Measurements from ENCODE around the gene ARHGAP40. TPM values are rescaled to one million over a fixed set of nuclear protein-coding genes. Genes with fewer than 3 reads are reported as not detected.

Gene ARHGAP40
- total and polyA plus RNA-seq, 2 experiments from 2014 or later: not detected

GRCh38 chr20:38607351-38607750 lies 5.7 kb downstream of the ARHGAP40 start:
- no peaks in the 10 kb centered on the region for H3K36me3 ChIP-seq
- DNase-seq (ENCODE audit: low read depth in 1 of 2, low spot score in 1 of 2): no peak
- no peaks in the 10 kb centered on the region for H3K9me3 ChIP-seq (ENCODE audit: low read depth)
- no peaks in the 10 kb centered on the region for H3K4me1 ChIP-seq (ENCODE audit: low read depth)
- H3K27me3 ChIP-seq: peaks cover 3% of the 10 kb centered on the region
- no peak for TF ChIP-seq CTCF (IDR thresholded peaks at IDR 0.05; ENCODE audit: low read depth, low read length)
- H3K4me3 ChIP-seq: no peak overlapping the region
- H3K27ac ChIP-seq: no peak overlapping the region

DNA sequence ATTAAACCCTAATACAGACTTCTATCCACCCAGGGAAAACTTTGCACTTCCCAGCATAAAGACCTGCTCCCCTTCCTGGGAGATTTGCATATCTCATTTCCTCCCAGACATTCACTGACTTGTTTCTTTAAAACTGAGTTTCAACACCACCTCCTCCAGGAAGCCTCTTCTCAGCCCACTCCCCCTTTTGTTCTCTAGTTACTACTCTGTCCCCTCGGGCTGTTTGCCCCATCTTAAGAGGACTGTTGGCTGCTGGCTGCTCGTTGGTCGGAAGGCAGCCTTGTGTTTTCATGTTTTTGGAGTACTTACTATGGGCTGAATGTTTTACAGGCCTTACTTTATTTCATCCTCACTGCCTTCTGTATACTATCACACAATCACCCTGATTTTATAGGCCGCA lies 6.6 kb downstream of the ARHGAP40 start:
- Histone ChIP-seq H3K4me3 (no peak overlapping the region), H3K36me3 (no peaks in the 10 kb centered on the region), H3K27ac (no peak overlapping the region), H3K9me3 (ENCODE audit: low read depth) (no peaks in the 10 kb centered on the region), H3K4me1 (ENCODE audit: low read depth) (no peaks in the 10 kb centered on the region), H3K27me3 (no peaks in the 10 kb centered on the region)
- DNase-seq (ENCODE audit: low read depth in 1 of 2, low spot score in 1 of 2): no peak
- TF ChIP-seq CTCF (IDR thresholded peaks at IDR 0.05; ENCODE audit: low read depth, low read length): no peak

- DNase-seq (ENCODE audit: low read depth in 1 of 2, low spot score in 1 of 2): no peak
- H3K4me3 ChIP-seq: no peak overlapping the region
- no peaks in the 10 kb centered on the region for H3K36me3 ChIP-seq
- no peak overlapping the region for H3K27ac ChIP-seq
- no peaks in the 10 kb centered on the region for H3K27me3 ChIP-seq
- H3K9me3 ChIP-seq (ENCODE audit: low read depth): no peaks in the 10 kb centered on the region
- TF ChIP-seq CTCF (IDR thresholded peaks at IDR 0.05; ENCODE audit: low read depth, low read length): no peak
- no peaks in the 10 kb centered on the region for H3K4me1 ChIP-seq (ENCODE audit: low read depth)
These were observed 8.2 kb downstream of the ARHGAP40 start for GRCh38 chr20:38609815-38610214.

DNA sequence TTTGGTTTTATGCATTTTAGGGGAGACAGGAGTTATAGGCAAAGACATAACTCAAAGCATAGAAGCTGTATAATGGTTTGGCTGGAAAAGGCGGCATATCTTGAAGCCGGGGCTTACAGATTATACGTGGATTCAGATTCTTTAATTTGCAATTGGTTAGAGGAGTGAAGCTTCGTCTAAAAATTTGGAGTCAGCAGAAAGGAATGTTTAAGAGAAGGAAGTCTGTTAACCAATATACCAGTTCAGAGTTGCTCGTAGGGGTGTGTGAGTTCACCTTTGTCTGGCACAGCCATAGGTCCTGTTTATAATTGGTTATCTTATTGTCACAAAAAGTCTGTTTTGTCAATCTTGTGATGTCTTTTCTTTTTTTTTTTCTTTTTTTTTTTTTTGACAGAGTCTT lies 8.9 kb downstream of the ARHGAP40 start:
- H3K9me3 ChIP-seq (ENCODE audit: low read depth): no peaks in the 10 kb centered on the region
- H3K4me1 ChIP-seq (ENCODE audit: low read depth): no peaks in the 10 kb centered on the region
- H3K27me3 ChIP-seq: no peaks in the 10 kb centered on the region
- H3K36me3 ChIP-seq: no peaks in the 10 kb centered on the region
- TF ChIP-seq CTCF (IDR thresholded peaks at IDR 0.05; ENCODE audit: low read depth, low read length): no peak
- no peak overlapping the region for H3K4me3 ChIP-seq
- DNase-seq (ENCODE audit: low read depth in 1 of 2, low spot score in 1 of 2): peak in 1 of 2 donors; percentile 25
- no peak overlapping the region for H3K27ac ChIP-seq

- H3K36me3 ChIP-seq: no peaks in the 10 kb centered on the region
- no peaks in the 10 kb centered on the region for H3K27me3 ChIP-seq
- DNase-seq (ENCODE audit: low read depth in 1 of 2, low spot score in 1 of 2): no peak
- H3K4me3 ChIP-seq: no peak overlapping the region
- TF ChIP-seq CTCF (IDR thresholded peaks at IDR 0.05; ENCODE audit: low read depth, low read length): no peak
- no peak overlapping the region for H3K27ac ChIP-seq
- H3K9me3 ChIP-seq (ENCODE audit: low read depth): no peaks in the 10 kb centered on the region
- no peaks in the 10 kb centered on the region for H3K4me1 ChIP-seq (ENCODE audit: low read depth)
These were observed 11.3 kb downstream of the ARHGAP40 start for GRCh38 chr20:38612751-38613515.
